ENCODE measurements around the gene KSR2.

Gene KSR2

GRCh38 chr12:117820216-117820907 is 148.4 kb downstream of the KSR2 start:
- H3K27ac ChIP-seq = no peak overlapping the region

GRCh38 chr12:117819160-117819559 is 149.6 kb downstream of the KSR2 start:
- H3K27me3 ChIP-seq = no peaks in the 10 kb centered on the region
- no peak for DNase-seq
- H3K27ac ChIP-seq = no peak overlapping the region
- no peaks in the 10 kb centered on the region for H3K4me1 ChIP-seq
- H3K9me3 ChIP-seq = peaks cover 0 to 7% (median 0%) of the 10 kb centered on the region in 3 donors
- intact Hi-C loops (cut with DNase I; ENCODE audit: low total_unique reads) = no loop called here
- TF ChIP-seq CTCF (IDR thresholded peaks at IDR 0.05) = no peak
- H3K4me3 ChIP-seq = no peak overlapping the region
- H3K36me3 ChIP-seq = no peaks in the 10 kb centered on the region

More at GRCh38 chr12:117820216-117820907, 148.4 kb downstream of the KSR2 start:
- H3K4me3 ChIP-seq = no peak overlapping the region
- TF ChIP-seq CTCF (IDR thresholded peaks at IDR 0.05) = no peak
- intact Hi-C loops (cut with DNase I; ENCODE audit: low total_unique reads) = no loop called here
- H3K36me3 ChIP-seq = no peaks in the 10 kb centered on the region
- H3K27me3 ChIP-seq = no peaks in the 10 kb centered on the region
- DNase-seq = no peak
- no peaks in the 10 kb centered on the region for H3K4me1 ChIP-seq
- peaks cover 0 to 7% (median 0%) of the 10 kb centered on the region in 3 donors for H3K9me3 ChIP-seq

- Histone ChIP-seq H3K27me3 (no peaks in the 10 kb centered on the region), H3K9me3 (peaks cover 0 to 7% (median 0%) of the 10 kb centered on the region in 3 donors), H3K4me3 (no peak overlapping the region), H3K36me3 (no peaks in the 10 kb centered on the region), H3K4me1 (no peaks in the 10 kb centered on the region), H3K27ac (no peak overlapping the region)
- TF ChIP-seq CTCF (IDR thresholded peaks at IDR 0.05) = no peak
- DNase-seq = no peak
- intact Hi-C loops (cut with DNase I; ENCODE audit: low total_unique reads) = no loop called here
Observed at GRCh38 chr12:117818400-117818799, 150.4 kb downstream of the KSR2 start.

- TF ChIP-seq CTCF (IDR thresholded peaks at IDR 0.05) = no peak
- H3K27me3 ChIP-seq = peaks cover 0 to 4% of the 10 kb centered on the region in 2 donors
Observed at GRCh38 chr12:117809509-117809908, 159.3 kb downstream of the KSR2 start.

GRCh38 chr12:117807946-117808345 is 160.8 kb downstream of the KSR2 start:
- no peaks in the 10 kb centered on the region for H3K9me3 ChIP-seq
- no peak overlapping the region for H3K27ac ChIP-seq
- no peak for DNase-seq
- peaks cover 0 to 4% of the 10 kb centered on the region in 2 donors for H3K27me3 ChIP-seq
- no peaks in the 10 kb centered on the region for H3K4me1 ChIP-seq
- intact Hi-C loops (cut with DNase I; ENCODE audit: low total_unique reads) = no loop called here
- H3K4me3 ChIP-seq = no peak overlapping the region
- no peaks in the 10 kb centered on the region for H3K36me3 ChIP-seq
- TF ChIP-seq CTCF (IDR thresholded peaks at IDR 0.05) = no peak

More at GRCh38 chr12:117809509-117809908, 159.3 kb downstream of the KSR2 start:
- Histone ChIP-seq H3K27ac (no peak overlapping the region), H3K4me1 (no peaks in the 10 kb centered on the region), H3K4me3 (no peak overlapping the region), H3K36me3 (no peaks in the 10 kb centered on the region), H3K9me3 (no peaks in the 10 kb centered on the region)
- intact Hi-C loops (cut with DNase I; ENCODE audit: low total_unique reads) = no loop called here
- DNase-seq = no peak
